ENCODE data around the gene CBLB.
A peak's percentile ranks its signal among the peaks of the same experiment; 100 is the strongest.
"Not testable (repeated sequence)": the region's sequence is repeated elsewhere in the genome, so short reads cannot be mapped to it uniquely, and the experiment has no call there.

Gene CBLB

DNA sequence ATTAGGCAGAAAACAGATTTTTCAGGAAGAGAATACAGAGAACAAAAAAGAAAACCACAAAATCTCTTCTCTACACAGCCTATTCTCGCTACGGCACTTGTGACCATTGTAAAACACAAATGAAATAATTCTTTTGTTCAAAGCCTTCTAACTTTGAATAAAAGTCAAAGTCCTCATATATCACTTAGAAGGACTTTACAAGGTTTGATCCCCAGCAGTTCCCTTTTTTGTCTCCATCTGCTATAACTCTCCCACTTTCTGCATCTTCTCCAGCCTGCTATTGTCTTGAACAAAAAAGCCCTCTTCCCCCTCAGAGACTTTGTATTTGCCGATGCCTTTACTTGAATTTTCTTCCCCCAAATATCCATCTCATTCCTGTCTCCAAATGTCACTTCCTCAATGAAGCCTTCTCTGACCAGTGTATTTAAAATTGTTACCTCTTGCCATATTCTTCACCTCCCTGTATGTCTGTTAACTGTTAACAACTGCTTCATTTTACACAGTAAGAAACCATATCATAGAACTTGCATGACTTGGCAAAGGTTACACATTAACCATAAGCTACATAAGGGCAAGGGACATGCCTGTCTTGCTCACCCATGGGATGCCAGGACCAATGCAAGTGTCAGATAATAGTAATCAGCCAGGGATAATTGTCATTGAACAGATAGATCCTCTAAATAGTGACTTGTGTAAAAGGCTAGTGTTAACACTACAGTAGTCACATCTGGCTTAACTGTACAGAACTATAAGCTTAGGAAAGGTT lies 122.4 kb downstream of the CBLB start:
- DNase-seq, result no peak

DNA sequence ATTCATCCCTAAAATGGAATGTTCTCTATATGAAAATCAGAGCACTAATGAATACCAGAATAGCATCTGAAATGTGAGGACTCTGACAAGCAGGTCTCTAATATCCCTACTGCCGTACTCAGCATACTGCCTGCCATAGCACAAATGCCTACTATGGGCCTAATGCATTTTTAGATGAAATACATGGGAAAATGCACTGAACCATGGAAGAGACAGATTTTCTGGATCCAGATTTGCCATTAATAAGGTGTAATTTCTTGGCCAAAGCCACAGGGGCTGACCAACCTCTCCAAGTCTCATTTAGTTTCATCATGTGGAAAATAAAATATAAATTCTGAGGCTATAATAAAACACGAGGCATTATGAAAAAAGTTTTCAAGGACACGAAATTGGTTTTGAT lies 123.8 kb downstream of the CBLB start:
- no peak for DNase-seq

DNA sequence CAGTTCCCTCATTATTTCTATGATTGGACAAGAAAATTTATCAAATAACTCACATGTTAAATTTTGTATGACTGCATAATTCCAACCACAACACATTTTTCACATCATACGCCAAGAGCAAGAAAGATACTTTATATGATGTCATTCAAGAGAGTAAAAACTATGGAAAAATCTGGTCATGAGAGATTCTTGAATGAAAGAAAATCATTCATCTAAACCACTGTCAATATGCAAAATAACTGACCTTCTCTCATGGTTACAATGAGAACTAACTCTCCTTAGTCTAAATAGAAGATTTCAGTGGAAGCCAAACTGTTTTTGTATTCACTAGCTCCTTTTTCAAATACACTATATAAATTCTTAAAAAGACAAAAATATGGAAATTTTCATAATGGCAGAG lies 124.6 kb downstream of the CBLB start:
- DNase-seq, result no peak

DNA sequence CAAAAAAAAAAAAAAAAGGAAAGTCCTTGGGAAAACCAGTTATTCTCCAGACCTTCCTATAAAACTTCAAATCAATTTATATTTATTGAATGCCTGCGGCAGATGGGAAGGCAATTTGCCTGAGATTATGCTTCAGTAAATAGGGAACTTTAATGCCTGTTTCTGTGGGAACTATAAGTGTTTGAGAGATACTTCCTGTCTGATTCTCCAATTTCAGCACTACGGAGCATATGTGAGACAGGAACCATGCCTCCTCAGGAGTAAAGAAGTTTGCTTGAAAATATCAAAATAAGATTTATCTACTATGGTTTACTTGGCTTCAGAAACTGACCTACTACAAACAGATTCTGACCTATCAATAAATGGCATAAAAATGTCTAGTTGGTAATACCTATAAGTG lies 135.5 kb downstream of the CBLB start:
- no peak for DNase-seq

DNA sequence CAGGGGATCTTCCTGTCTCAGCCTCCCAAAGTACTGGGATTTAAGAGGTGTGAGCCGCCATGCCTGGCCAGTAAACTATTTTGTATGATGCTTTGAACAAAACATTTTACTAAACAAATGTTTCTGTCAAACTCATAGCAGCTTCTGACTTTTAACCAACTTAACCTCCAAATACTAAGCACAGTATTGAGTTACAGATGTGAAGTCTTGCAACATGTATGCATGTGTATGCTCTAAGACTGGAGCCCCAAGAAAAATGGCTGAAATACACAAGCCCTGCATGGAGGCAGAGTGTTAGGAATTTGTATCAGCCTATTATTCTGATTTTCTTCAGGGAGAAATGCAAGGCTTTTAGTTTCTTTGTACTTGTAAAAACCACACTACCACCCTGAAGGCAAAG lies 137.1 kb downstream of the CBLB start:
- DNase-seq, result no peak

- DNase-seq, result no peak
These were observed 137.9 kb downstream of the CBLB start for GRCh38 chr3:105730801-105731354.

GRCh38 chr3:105729667-105730066 lies 139.1 kb downstream of the CBLB start:
- no peak for DNase-seq

DNA sequence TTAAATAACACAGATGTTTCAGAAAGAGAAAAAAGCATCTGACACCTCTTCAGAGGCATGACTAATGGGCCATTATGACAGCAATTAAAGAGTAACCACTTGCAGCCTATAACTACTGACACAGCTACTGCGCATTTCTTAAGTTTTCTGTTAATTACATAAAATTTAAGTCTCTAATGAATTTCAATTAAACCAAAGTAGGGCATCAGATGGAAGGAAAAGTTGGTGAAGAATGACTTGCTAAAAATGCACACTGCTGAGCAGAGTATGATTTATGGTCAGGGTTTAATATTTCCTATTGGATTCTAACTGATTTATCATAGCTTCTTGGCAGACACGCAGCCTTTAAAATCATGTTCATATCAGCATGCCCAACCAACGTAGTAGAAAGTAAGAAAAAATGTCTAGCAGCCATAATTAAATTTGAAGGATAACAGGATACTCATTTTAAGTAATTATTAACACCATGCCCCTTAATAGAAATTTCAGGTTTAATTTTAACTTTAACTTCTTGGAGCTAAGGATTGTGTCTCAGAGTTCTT lies 140.0 kb downstream of the CBLB start:
- DNase-seq, result no peak

- DNase-seq, result not testable (repeated sequence)
These were observed 141.8 kb downstream of the CBLB start for GRCh38 chr3:105727036-105727435.

DNA sequence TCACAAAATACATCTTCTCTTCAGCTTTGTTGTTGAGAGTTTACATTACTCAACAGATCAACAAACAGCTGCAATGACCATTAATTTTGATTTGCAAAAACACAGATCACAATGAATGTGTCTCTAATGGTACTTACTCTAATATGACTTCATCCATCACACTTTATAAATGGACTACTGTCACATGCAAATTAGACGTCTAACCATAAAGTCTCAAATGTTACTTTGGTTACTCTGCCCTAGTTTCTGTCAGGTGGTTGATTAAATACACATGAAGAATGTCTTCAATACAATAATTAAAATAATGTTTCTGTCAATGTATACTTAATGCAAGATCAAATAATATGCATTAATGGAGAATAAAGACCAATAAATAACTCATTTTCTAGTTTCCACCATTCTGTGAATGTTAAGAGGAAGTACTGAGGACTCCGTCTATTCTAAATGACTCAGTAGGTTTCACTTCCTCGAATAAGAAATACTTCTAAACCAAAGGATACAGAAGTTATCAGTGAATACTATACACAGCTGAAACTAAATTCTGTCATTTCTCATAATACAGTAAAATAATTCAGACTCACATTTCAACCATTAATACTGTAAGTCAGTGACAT lies 145.8 kb downstream of the CBLB start:
- DNase-seq, result peak in 1 of 2 experiments; percentile 49

- DNase-seq, result no peak
These were observed 149.0 kb downstream of the CBLB start for GRCh38 chr3:105719791-105720190.

GRCh38 chr3:105715372-105715771 lies 153.4 kb downstream of the CBLB start:
- DNase-seq, result no peak

GRCh38 chr3:105714453-105714852 lies 154.4 kb downstream of the CBLB start:
- no peak for DNase-seq

GRCh38 chr3:105708980-105709379 lies 159.8 kb downstream of the CBLB start:
- no peak for DNase-seq

- DNase-seq, result no peak
These were observed 161.8 kb downstream of the CBLB start for GRCh38 chr3:105707009-105707408.

DNA sequence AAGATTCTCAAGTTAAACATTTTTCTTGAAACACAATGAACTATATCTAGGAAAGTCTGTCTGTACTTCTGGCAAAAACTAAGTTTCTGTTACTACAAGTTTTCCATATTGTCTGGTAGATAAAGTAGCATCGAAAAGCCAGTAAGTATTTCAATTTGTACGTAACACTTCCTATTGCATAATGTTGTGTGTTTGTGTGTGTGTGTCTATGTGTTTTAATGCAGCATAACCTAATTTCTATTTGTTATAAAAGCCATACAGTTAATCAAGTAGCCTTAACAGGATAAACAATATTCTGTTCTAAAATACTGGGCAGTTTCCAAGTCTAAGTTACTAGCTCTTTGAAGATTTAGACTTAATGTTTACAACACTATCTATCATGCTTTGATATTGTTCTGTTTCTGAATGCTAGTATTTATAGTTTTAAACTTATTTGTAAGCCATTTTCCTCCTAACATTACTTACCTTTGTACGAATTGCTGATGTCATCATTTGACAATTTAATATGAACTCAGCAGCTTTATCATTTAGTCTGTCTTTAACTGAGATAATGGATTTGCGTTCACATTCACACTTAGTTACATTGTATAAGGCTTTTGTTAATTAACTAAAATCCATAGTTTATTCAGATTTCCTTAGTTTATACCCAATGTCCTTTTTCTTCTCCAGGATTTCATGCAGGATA lies 163.9 kb downstream of the CBLB start:
- DNase-seq, result no peak

- DNase-seq, result no peak
These were observed 168.2 kb downstream of the CBLB start for GRCh38 chr3:105700575-105700974.

DNA sequence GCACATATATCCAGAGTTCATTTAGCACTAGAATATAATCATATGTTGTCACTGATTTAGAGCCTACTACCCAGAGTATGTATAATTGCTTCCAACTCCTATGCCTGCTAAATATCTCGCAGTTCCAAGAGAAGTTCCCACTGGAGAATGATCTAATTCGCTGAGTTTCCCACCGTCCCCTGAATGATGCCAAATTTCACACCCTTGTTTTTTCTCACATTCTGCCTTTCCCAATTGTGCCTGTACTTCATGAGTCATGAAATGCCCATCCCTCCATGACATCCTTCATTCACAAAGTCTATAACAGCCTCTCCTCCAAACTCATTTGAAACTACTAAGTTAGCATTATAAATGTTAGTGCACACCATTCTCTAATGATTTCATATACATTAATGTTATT lies 177.2 kb downstream of the CBLB start:
- DNase-seq, result no peak

DNA sequence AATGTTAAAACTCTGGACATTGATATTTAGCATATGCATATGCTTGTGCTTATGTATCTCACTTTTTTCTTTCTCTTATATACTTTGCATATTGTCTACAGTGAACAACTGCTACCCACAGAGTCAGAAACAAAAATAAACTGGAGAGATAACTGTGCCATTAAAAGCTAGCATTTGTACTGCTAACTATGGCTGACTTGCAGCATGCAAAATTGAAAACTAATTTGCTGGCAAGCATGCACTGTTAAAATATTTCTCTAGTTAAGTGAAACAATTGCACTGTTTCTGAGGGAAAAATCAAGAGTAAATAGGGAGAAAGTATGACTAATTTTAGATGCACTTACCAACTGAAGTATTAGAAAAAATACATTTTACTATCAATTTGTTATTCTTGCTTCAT lies 177.8 kb downstream of the CBLB start:
- peak in 1 of 2 experiments; percentile 10 for DNase-seq

GRCh38 chr3:105688821-105689220 lies 180.0 kb downstream of the CBLB start:
- no peak for DNase-seq

DNA sequence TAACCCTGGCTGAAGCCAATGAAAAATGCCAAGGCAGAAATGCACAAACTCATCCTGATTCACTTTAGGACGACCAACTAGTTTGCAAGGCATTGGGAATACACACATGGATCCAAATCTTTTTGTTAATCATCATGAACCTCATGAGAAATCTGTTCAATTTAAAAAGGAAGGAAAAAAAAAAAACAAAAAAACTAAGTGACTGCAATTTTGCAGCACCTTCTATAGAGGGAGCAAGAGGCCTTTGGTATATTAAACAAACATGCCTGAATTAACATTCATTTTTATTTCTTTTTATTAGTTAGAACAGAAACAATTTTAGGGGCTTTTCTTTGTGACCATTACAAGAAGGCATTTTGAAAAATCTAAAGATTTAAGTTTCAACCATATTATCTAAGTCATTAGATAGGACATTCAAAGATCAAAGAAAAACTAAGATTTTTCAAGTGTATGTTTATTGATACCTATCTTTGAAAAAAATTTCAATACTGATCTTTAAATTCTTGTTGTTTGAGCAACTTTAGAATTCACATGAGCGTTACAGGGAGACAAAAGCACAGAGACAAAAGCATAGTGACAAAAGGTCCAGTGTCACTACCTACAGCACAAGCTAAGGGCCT lies 182.4 kb downstream of the CBLB start:
- peak in 1 of 2 experiments; percentile 28 for DNase-seq

DNA sequence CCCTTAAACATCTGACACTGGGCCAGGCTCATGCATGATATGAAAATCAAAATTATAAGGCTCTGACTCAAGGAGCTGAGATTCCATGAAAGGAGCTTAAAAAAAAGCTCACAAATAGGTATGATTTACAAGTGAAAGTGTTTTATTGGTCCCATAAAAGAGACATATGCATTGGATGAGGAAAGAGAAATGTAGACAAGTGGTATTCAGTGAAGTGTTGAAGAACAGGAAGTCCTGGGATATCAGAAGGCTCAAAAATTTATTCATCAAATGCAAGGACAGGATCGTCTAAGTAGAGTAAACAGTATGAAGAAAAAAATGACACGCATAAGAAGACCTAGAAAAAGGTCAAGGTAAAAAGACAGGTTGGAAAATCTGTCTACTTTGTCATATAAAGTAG lies 188.9 kb downstream of the CBLB start:
- peak in 1 of 2 experiments; percentile 20 for DNase-seq

DNA sequence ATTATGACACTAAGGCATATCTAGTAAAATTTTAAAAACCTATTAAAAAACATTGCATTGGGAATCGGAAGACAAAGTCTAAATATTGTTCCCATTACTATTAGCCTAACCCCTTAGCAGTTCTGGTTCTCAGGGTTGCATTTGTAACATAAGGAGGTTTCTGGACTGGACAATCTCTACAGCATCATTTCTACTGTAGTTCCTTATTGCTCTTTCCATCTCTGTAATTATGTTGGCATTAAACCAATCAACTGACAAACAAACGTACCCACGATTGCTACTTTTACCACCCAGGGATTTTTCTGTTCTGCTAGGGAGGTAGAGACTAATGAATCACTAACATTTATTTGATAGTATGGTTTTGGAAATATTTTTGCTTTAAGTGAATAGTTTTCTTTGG lies 190.8 kb downstream of the CBLB start:
- no peak for DNase-seq
